Stimulated activated effector memory CD8-positive, alpha-beta T cell treated with anti-CD3 and anti-CD28 coated beads, Interleukin-12 subunit alpha, Interleukin-12 subunit beta, amount 100 ng/mL, for 72 hours (primary cell): ENCODE measurements around the gene SERTM1.
A peak's percentile ranks its signal among the peaks of the same experiment; 100 is the strongest.

Source experiments
- ATAC-seq: fragments of 150-1000 bp; cut with Tn5 transposase; 2 replicates; pipeline ENCODE4 v1.10.0; 2021
- DNase-seq, 2 donors: peaks; one replicate each; pipeline ENCODE4 v3.0.0; 2021 to 2022; ENCODE audit warnings: low spot score in 2 of 2
- H3K27ac Mint-ChIP-seq: one replicate; pipeline ENCODE4 v1.8.0; 2022; ENCODE audit warnings: mild to moderate bottlenecking, mixed read lengths
- H3K36me3 Mint-ChIP-seq: one replicate; pipeline ENCODE4 v1.8.0; 2022; ENCODE audit warnings: mild to moderate bottlenecking, mixed read lengths
- H3K4me1 Mint-ChIP-seq: one replicate; pipeline ENCODE4 v1.8.0; 2022; ENCODE audit warnings: mixed read lengths
- H3K4me3 Mint-ChIP-seq: one replicate; pipeline ENCODE4 v1.8.0; 2022; ENCODE audit warnings: mild to moderate bottlenecking, mixed read lengths
- H3K9me3 Mint-ChIP-seq: one replicate; pipeline ENCODE4 v1.8.0; 2022; ENCODE audit warnings: mixed read lengths

The SERTM1 gene

GRCh38 chr13:36673838-36674326 lies at the start of gene SERTM1:
Gene SERTM1, plus strand, starts transcription at chr13:36674020. Its CDS starts 21,059 bp downstream, at chr13:36695079.
- no peak for DNase-seq
- Mint-ChIP-seq H3K4me1 (peaks cover 6% of the 10 kb centered on the region), H3K27ac (no peak within 1 kb of the TSS), H3K9me3 (peaks cover 2% of the 10 kb centered on the region), H3K4me3 (no peak within 1 kb of the TSS), H3K36me3 (no peaks in the 10 kb centered on the region)
- peak; percentile 40 for ATAC-seq

GRCh38 chr13:36628377-36629056 lies 45.3 kb upstream of the SERTM1 start:
- Mint-ChIP-seq H3K36me3 (no peaks in the 10 kb centered on the region), H3K4me1 (no peaks in the 10 kb centered on the region), H3K27ac (no peak overlapping the region), H3K9me3 (peaks cover 6% of the 10 kb centered on the region), H3K4me3 (no peak overlapping the region)
- no peak for ATAC-seq
- DNase-seq: no peak

DNA sequence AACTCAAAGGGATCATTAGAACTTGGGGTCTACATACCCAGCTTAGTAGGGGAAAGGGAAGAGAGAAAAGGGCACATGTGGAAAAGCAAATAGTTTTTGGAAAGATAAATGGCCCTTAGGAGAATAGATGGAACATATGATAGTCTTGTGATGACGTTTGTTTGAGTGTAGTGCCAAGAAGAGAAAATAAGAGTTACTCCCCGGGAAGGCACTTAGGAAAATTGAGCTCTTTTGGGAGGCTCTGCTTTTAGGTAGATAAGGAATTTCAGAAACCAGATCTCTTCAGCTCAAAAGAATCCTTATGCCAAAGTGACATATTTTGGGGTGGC lies 44.8 kb upstream of the SERTM1 start:
- Mint-ChIP-seq H3K27ac (no peak overlapping the region), H3K4me3 (no peak overlapping the region), H3K36me3 (no peaks in the 10 kb centered on the region), H3K4me1 (no peaks in the 10 kb centered on the region), H3K9me3 (peaks cover 6% of the 10 kb centered on the region)
- DNase-seq (no peak), ATAC-seq (no peak)

DNA sequence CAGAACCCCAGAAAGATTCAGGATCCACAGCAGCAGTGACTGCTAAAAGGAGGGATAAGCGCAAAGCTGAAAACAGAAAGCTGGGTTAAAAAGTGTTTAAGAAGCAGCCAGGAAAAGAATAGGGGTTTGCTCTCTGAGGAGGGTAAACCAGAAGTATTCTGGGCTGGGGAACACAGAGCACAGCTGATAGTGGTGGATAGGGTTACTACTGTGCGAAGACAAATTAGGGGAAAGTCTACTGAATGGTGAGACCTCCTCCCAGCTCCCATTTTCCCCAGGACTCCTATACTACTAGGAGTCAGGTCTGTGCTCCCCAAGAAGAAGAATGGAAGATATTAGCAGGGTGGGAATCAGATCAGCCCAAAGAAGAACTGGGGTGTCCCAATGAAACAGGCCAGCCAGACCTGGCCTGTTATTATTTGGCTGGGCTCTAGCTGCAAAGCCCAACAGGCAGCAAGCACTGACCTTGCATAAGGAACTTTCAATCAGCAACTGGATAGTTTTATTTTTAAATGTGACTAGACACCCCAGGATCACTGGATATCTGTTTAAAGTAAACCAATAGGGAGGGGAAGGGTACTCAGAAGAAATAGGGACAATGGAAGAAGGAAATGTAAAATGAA lies 43.5 kb upstream of the SERTM1 start:
- Mint-ChIP-seq H3K36me3 (no peaks in the 10 kb centered on the region), H3K4me3 (no peak overlapping the region), H3K9me3 (peaks cover 4% of the 10 kb centered on the region), H3K27ac (no peak overlapping the region), H3K4me1 (no peaks in the 10 kb centered on the region)
- DNase-seq (no peak), ATAC-seq (no peak)

GRCh38 chr13:36639610-36640009 lies 34.2 kb upstream of the SERTM1 start:
- Mint-ChIP-seq H3K27ac (no peak overlapping the region), H3K9me3 (peaks cover 5% of the 10 kb centered on the region), H3K36me3 (no peaks in the 10 kb centered on the region)

GRCh38 chr13:36650611-36651010 lies 23.2 kb upstream of the SERTM1 start:
- Mint-ChIP-seq H3K9me3 (peaks cover 3% of the 10 kb centered on the region), H3K27ac (no peak overlapping the region), H3K4me1 (no peaks in the 10 kb centered on the region), H3K4me3 (no peak overlapping the region), H3K36me3 (no peaks in the 10 kb centered on the region)
- no peak for ATAC-seq
- DNase-seq: no peak

More at GRCh38 chr13:36639610-36640009, 34.2 kb upstream of the SERTM1 start:
- no peak for ATAC-seq
- H3K4me1 Mint-ChIP-seq: no peaks in the 10 kb centered on the region
- H3K4me3 Mint-ChIP-seq: no peak overlapping the region
- no peak for DNase-seq

DNA sequence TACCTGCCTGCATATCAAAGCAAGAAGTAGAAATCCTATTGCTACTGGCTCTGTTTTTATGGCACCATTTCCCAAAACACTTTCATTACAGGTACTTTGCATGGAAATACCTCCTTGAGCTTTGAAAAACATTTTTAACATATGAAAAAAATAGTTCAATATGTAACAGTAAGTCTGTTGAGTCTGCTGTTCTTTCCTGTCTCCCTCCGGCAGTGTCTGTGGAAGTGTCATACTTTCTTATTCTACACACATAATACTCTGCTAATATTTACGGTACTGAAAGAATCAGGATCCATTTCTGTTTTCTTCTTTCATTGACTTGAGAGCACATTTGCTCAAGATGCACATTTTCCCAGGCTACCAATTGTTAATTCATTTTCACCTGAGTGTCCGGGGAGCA lies 8.2 kb upstream of the SERTM1 start:
- H3K9me3 Mint-ChIP-seq: peaks cover 2% of the 10 kb centered on the region
- H3K36me3 Mint-ChIP-seq: no peaks in the 10 kb centered on the region

DNA sequence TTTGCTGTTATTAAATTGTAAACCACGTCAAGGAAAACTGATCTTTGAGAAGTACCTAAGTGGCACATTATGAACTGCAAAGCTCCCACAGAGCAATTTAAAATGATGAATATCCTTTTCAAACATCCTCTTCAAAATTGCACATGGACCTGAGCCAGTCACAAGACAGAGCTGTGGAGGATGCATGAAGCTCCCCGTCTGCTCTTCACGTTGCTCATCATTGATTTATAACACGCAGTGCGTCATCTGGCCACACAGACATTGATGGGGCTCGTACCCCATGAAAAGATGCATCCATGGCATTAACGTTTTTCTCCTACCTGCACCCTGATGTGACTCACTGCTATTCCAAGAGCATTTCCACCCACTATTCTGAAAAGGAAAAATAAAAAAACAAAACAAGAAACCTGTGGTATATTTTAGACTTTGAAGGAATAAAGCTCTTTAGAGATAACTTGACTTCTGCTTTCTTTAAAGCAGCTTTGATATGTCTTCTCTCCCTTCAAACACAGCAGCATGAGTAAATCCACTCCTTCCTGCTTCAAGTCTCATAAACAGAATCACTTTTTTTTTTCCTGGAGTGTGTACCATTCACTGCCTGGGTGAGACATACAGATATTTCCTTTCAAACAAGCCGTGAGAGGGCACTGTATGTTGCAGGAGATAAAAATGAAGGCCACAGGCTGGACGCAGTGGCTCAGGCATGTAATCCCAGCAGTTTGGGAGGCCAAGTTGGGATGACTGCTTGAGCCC lies 7.2 kb upstream of the SERTM1 start:
- H3K36me3 Mint-ChIP-seq: no peaks in the 10 kb centered on the region
- H3K4me1 Mint-ChIP-seq: no peaks in the 10 kb centered on the region
- ATAC-seq: no peak
- no peak overlapping the region for H3K4me3 Mint-ChIP-seq
- peaks cover 2% of the 10 kb centered on the region for H3K9me3 Mint-ChIP-seq
- no peak for DNase-seq
- H3K27ac Mint-ChIP-seq: no peak overlapping the region

More for the DNA sequence above, 8.2 kb upstream of the SERTM1 start:
- Mint-ChIP-seq H3K4me1 (no peaks in the 10 kb centered on the region), H3K4me3 (no peak overlapping the region), H3K27ac (no peak overlapping the region)
- ATAC-seq (no peak), DNase-seq (no peak)

GRCh38 chr13:36668316-36668715 lies 5.5 kb upstream of the SERTM1 start:
- no peaks in the 10 kb centered on the region for H3K4me1 Mint-ChIP-seq
- H3K9me3 Mint-ChIP-seq: peaks cover 5% of the 10 kb centered on the region
- no peak overlapping the region for H3K27ac Mint-ChIP-seq
- DNase-seq (no peak), ATAC-seq (no peak)
- H3K36me3 Mint-ChIP-seq: no peaks in the 10 kb centered on the region
- H3K4me3 Mint-ChIP-seq: no peak overlapping the region

GRCh38 chr13:36673352-36673751 lies 468 bp upstream of the SERTM1 start:
- DNase-seq (no peak), ATAC-seq (no peak)
- H3K4me1 Mint-ChIP-seq: peaks cover 6% of the 10 kb centered on the region
- peaks cover 2% of the 10 kb centered on the region for H3K9me3 Mint-ChIP-seq
- no peak overlapping the region for H3K27ac Mint-ChIP-seq
- H3K36me3 Mint-ChIP-seq: no peaks in the 10 kb centered on the region
- H3K4me3 Mint-ChIP-seq: no peak overlapping the region

DNA sequence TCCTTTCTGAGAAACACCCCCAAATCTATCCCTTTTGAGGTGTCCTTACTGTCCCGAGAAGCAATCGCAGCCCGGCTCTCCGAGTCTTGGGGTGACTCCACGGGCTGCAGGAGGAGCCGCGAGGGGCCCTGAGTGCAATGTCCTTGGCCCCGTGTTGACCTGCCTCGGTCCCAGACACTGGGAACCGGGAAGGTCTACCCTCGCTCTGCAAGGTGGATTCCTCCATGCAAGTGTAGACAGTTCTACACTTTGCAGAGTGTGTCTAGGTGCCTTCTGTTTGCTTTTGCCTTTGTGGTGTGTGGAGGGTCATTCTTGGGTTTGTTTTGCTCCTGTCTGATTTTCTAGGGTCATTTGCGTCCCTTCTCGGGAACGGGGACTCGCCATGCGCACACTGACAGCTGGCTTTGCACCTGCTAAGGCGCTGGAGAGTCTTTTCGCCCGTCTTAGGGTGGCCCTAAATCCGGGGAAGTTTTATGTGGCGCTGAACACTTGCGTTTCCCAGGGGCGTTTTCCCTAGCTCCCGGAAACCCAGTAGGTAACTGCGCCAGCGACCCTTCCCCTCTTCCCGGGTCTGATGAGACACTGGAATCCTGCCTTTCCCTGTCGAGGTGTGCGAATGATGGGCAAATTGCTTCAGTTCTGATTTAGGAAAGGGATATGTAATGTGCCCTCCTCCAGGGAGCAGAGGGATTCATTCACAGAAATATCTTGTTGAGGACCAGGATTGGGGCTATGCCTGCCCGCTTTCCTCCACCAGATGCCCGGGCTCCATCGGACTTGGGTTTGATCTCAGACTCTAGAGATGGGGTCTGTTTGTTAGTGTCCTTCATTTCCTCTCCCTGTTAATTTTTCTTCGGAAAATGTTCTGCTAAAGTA lies 755 bp downstream of the SERTM1 start:
- no peak for DNase-seq
- no peak overlapping the region for H3K27ac Mint-ChIP-seq
- no peaks in the 10 kb centered on the region for H3K36me3 Mint-ChIP-seq
- ATAC-seq: peak; percentile 26
- H3K9me3 Mint-ChIP-seq: peaks cover 2% of the 10 kb centered on the region
- H3K4me1 Mint-ChIP-seq: peaks cover 6% of the 10 kb centered on the region
- H3K4me3 Mint-ChIP-seq: no peak overlapping the region

DNA sequence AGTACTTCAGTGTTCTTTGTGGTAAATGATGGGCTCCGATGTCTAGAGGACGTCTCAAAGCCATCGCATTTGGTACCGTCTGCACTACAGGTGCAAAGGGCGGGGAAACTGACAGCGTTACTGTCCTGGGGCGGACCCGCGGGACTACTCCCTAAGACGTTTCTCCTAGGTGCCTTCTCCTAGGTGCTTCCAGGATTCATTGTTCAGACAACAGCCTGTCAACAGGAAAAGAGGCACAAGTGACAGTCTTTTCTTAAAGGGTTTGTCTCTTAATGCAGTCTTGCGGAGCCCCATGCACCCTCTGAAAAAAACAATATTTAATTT lies 1.4 kb downstream of the SERTM1 start:
- peaks cover 2% of the 10 kb centered on the region for H3K9me3 Mint-ChIP-seq
- no peak for DNase-seq
- peaks cover 6% of the 10 kb centered on the region for H3K4me1 Mint-ChIP-seq
- H3K4me3 Mint-ChIP-seq: no peak overlapping the region
- no peak overlapping the region for H3K27ac Mint-ChIP-seq
- H3K36me3 Mint-ChIP-seq: no peaks in the 10 kb centered on the region
- no peak for ATAC-seq

DNA sequence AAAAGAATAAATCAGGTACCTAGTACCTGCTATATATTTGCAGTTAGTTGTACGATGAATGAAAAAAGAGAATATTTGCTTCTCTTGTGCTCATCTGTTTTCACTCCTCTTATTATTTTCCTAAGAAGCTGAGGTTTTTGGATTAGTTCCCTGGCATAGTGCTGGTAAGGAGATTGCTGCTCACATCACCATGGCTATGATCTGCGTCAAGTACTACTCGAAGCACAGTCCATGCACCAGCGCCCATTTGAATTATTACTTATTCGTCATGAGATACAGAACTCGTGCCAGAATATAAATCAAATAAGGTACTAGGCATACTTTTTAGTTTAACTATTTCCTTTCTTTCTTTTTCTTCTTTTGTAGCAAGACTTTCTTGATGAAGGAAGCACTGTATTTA lies 7.1 kb downstream of the SERTM1 start:
- no peaks in the 10 kb centered on the region for H3K4me1 Mint-ChIP-seq
- ATAC-seq (no peak), DNase-seq (no peak)
- H3K9me3 Mint-ChIP-seq: no peaks in the 10 kb centered on the region
- H3K36me3 Mint-ChIP-seq: no peaks in the 10 kb centered on the region
- H3K27ac Mint-ChIP-seq: no peak overlapping the region
- no peak overlapping the region for H3K4me3 Mint-ChIP-seq

DNA sequence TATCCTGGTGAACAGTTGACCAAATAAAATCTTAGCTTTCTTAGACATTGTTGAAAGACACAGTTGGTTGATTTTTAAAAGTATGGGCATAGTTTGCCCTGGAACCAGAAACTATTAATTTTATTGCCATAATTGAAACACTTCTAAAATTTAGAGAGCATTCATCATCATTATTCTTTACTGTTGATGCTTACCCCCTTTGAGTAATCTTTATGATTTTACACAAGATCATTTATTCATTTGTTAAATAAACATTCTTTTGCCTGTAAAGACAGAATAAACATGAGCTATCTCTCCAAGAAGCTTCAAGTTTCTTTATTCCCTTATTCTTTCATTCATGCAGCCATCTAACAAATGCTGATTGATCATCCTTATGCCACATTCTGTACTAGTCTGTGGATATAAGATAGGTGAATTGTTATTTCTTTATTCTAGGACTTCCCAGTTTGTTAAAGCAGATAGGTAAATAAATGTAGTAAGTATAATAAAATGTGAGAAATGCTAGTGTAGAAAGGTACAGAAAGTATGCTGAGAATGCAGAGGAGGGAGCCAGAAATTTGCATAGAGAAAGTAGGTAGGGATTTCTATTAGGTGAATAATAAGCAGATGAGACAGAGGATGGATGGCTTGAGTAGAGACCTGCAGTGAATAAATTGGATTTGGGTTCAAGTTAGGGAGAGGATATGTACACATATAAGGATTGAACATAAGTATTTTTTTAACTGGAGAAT lies 8.2 kb downstream of the SERTM1 start:
- ATAC-seq (no peak), DNase-seq (no peak)
- no peak overlapping the region for H3K4me3 Mint-ChIP-seq
- no peaks in the 10 kb centered on the region for H3K36me3 Mint-ChIP-seq
- no peak overlapping the region for H3K27ac Mint-ChIP-seq
- no peaks in the 10 kb centered on the region for H3K4me1 Mint-ChIP-seq
- H3K9me3 Mint-ChIP-seq: no peaks in the 10 kb centered on the region

DNA sequence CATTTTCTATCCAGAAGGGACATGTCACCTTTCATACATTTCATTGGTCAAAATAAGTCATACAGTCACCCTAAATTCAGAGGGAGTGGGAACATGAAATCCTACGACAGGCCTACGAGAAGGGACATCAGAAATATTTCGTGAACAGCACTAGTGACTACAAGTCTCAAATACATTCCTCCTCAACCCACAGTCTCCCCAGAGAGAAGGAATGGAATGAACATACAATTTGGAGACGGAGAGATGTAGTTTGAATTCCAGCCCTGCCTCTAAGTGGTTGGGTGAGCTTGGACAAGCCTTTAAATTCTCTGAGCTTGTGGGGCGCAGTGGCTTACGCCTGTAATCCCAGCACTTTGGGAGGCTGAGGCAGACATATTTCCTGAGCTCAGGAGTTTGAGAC lies 9.9 kb downstream of the SERTM1 start:
- Mint-ChIP-seq H3K36me3 (no peaks in the 10 kb centered on the region), H3K4me1 (no peaks in the 10 kb centered on the region), H3K4me3 (no peak overlapping the region), H3K27ac (no peak overlapping the region), H3K9me3 (no peaks in the 10 kb centered on the region)
- no peak for DNase-seq
- ATAC-seq: no peak
